ENCODE data around the gene POLD3. TPM values are rescaled to one million over a fixed set of nuclear protein-coding genes. Genes with fewer than 3 reads are reported as not detected.

Gene POLD3
- total RNA-seq, 1 donor from 2014 or later = 7.8 TPM

DNA sequence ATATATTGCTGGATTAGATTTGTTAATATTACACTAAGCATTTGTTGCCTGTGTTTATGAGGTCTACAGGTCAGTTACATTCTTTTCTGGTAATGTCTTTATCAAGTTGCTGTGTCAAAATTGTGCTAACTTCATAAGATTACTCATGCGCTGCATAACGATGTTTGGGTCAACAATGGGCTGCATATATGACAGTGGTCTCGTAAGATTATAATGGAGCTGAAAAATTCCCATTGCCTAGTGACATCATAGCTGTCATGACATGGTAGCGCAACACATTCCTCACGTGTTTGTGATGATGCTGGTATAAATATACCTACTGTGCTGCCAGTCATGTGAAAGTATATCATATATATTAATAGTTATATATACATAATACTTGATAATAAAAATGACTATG is 34.2 kb downstream of the POLD3 start:
- intact Hi-C loops (cut with DNase I) = no loop called here
- ATAC-seq = no peak

GRCh38 chr11:74627381-74627780 is 35.0 kb downstream of the POLD3 start:
- intact Hi-C loops (cut with DNase I) = no loop called here
- DNase-seq (ENCODE audit: missing footprints) (no peak), ATAC-seq (no peak)

More for the DNA sequence above, 34.2 kb downstream of the POLD3 start:
- DNase-seq (ENCODE audit: missing footprints) = no peak

DNA sequence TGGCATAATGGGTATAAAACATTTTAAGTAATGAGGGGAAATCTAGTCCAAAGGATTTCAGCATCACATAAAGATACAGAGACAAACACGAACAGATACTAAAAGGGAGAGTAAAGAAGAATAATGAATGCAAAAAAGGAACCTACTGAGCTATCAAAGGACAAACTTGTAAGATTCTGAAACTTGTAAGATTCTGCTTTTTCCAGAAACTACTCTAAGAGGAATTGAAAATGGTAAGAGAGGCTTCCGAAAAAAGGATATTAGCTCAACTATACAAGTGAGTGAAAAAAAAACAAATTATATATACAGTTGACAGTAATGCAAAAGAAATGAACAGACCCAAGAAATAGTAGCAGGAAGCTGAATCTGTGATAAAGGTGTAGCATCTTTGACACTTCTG is 37.7 kb downstream of the POLD3 start:
- DNase-seq (ENCODE audit: missing footprints) (no peak), ATAC-seq (no peak)
- intact Hi-C loops (cut with DNase I) = no loop called here

DNA sequence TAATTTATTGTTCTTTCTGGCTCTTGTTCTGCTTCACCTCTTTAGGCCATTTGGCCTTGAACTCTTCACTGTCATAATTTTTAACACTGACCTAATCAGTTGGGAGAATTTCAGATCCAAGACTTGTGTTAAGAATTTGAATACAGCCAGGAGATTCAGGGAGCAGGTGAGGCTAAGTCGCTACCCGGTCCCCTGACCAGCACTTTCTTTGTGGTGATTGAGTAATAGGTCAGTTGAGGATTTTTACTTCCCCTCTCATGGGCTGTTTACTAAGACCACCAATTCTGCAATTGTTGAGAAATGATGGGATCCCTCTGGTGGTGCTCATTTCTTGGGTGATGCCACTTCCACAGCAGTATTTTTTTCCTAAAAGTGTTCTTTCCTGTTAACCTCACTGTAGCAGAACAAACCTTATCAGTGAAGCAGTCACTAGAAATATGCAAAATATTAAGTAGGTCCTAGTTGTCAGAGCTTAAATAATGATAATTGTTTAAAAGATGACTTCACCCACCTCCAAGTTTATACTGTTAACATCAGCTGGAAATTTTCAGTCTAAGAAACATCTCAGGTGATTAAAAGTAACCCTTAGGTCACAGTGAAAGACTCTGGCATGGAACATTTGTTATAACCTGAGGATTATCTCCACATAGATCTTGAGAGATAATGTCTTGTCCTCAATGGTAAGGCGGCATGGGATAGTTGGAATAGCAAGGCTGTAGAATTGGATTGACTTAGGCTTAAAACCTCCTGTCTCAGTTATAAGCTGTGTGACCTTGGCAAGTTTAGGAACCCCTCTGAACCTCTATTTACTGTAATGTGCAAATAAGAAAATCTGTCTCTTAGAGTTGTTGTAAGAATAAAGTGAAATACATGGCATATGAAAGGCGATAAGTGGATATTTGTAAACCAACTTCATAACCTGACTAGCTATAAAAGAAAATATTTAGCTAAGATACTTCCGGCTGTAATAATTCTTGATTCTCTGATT is 41.3 kb downstream of the POLD3 start:
- ATAC-seq (no peak), DNase-seq (ENCODE audit: missing footprints) (no peak)
- intact Hi-C loops (cut with DNase I) = no loop called here

DNA sequence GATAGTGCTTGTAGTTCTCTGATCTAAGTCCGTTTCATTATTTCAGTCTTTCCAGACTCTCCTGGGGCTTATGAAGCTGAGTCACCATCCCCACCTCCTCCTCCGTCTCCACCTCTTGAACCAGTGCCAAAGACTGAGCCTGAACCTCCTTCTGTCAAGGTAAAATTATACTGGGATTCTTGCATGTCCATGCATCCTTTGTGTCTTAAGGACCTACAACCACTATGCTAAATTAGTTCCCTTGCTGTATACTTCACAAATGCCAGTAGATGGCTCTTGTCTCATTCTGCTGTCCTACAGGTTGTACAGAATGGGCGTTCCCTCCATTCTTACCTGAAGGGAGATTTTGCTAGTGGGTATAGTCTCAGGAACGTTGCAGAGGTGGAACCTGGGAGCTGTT is 42.2 kb downstream of the POLD3 start:
- DNase-seq (ENCODE audit: missing footprints) (no peak), ATAC-seq (peak; percentile 65)
- intact Hi-C loops (cut with DNase I) = no loop called here

GRCh38 chr11:74636630-74637184 is 44.3 kb downstream of the POLD3 start:
- DNase-seq (ENCODE audit: missing footprints) (no peak), ATAC-seq (no peak)
- intact Hi-C loops (cut with DNase I) = loop anchor here (5.0 kb wide), 1 partner anchor 91 kb away; no protein-coding TSS in a partner anchor

GRCh38 chr11:74637700-74638099 is 45.3 kb downstream of the POLD3 start:
- intact Hi-C loops (cut with DNase I) = loop anchor here (5.0 kb wide), 1 partner anchor 90 kb away; no protein-coding TSS in a partner anchor
- no peak for ATAC-seq

GRCh38 chr11:74638869-74639268 is 46.5 kb downstream of the POLD3 start:
- intact Hi-C loops (cut with DNase I) = loop anchor here (5.0 kb wide), 1 partner anchor 88 kb away; no protein-coding TSS in a partner anchor
- ATAC-seq = no peak
- DNase-seq (ENCODE audit: missing footprints) = no peak

More at GRCh38 chr11:74637700-74638099, 45.3 kb downstream of the POLD3 start:
- no peak for DNase-seq (ENCODE audit: missing footprints)

DNA sequence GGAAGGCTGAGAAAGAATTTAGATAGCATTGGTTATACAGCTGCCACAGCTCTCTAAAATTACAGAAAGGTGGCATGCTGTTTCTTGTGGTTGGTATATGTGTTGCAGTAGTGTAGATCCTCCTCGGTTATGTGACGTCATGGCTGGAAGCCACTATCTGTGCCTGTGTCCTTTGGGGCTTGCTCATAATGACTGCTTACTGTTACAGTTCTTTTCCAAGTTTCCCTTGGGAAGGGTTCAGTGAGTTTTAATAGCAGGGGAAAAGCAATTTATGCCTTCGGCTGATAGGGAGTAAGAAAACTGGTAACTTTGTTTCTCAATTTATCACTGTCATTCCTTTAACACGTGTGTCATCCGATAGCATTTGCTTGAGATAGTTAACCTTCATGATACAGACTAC is 47.2 kb downstream of the POLD3 start:
- ATAC-seq (peak; percentile 38), DNase-seq (ENCODE audit: missing footprints) (peak; percentile 51)

GRCh38 chr11:74641289-74641688 is 48.9 kb downstream of the POLD3 start:
- ATAC-seq = no peak
- no peak for DNase-seq (ENCODE audit: missing footprints)
- intact Hi-C loops (cut with DNase I) = no loop called here

More for the DNA sequence above, 47.2 kb downstream of the POLD3 start:
- intact Hi-C loops (cut with DNase I) = loop anchor here (5.0 kb wide), 1 partner anchor 88 kb away; no protein-coding TSS in a partner anchor

- ATAC-seq (no peak), DNase-seq (ENCODE audit: missing footprints) (no peak)
- intact Hi-C loops (cut with DNase I) = no loop called here
Observed at GRCh38 chr11:74641905-74642304, 49.5 kb downstream of the POLD3 start.

DNA sequence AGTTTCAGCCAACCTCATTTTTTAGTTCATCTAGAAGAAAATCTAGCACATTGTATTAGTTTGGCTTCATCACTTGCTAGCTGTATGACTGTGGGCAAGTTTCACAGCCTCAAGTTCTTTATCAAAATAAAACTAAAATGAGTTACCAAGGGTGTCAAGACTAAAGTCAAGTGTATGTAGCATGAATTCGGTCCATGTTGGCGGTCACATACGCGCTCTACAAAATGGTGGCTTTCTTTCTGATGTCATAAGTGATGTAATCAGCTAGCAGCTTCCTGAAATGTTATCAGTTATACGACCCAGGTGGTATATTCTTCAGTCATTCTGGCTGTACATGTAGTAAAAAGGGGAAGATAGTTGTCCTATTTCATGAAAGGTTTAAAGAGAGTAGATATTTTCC is 50.5 kb downstream of the POLD3 start:
- no peak for ATAC-seq
- intact Hi-C loops (cut with DNase I) = no loop called here
- no peak for DNase-seq (ENCODE audit: missing footprints)

GRCh38 chr11:74644081-74644480 is 51.7 kb downstream of the POLD3 start:
- no peak for DNase-seq (ENCODE audit: missing footprints)
- intact Hi-C loops (cut with DNase I) = no loop called here

DNA sequence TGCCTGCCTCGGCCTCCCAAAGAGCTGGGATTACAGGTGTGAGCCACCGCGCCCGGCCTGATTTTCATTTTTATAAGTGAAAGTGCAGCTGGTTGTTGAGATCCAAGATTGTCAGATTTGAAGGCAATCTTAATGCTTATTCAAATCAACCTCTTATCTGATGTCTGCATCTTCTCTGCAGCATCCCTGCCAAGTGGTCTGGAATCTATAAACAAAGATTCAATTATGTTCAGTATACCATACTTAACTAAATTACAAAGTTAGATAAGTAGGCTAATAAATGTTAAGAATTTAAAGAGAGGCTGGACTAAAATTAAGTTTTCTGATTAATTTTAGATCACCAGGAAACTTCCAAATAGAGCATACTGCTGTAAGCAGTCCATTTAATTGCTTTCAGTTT is 53.8 kb downstream of the POLD3 start:
- DNase-seq (ENCODE audit: missing footprints) (no peak), ATAC-seq (no peak)
- intact Hi-C loops (cut with DNase I) = no loop called here

More at GRCh38 chr11:74644081-74644480, 51.7 kb downstream of the POLD3 start:
- ATAC-seq = no peak

DNA sequence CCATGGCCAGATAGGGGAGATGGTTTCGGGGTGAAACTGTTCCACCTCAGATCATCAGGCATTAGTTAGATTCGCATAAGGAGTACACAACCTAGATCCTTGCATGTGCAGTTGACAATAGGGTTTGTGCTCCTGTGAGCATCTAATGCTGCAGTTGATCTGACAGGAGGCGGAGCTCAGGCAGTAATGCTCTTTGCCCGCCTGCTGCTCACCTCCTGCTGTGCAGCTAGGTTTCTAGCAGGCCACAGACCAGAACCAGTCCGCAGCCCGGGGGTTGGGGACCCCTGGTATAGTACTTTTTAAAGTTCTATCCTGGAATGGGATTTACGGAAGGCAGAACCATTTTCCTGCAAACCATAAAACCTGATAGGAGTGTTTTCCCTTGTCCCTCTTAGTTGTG is 54.6 kb downstream of the POLD3 start:
- DNase-seq (ENCODE audit: missing footprints) (peak; percentile 51), ATAC-seq (no peak)
- intact Hi-C loops (cut with DNase I) = no loop called here

- DNase-seq (ENCODE audit: missing footprints) (no peak), ATAC-seq (no peak)
- intact Hi-C loops (cut with DNase I) = no loop called here
Observed at GRCh38 chr11:74647404-74647803, 55.0 kb downstream of the POLD3 start.

DNA sequence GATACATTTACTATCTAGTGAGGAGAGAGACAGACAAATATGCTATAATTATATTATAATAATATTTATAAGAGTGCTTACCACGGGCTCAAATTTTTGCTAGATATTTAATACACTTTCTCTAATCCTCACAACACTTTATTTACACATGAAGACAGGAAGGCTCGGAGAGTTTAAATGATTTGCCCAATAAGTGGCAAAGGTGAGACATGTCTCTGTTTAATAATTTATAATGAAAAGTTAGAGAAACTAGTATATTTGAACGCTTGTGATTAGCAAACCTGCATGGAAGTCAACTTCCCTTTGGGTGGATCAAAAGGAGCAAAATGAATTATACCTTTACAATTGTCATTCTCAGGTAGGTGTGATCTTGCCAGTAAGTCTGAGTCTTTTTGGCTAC is 55.4 kb downstream of the POLD3 start:
- no peak for ATAC-seq
- intact Hi-C loops (cut with DNase I) = no loop called here
- DNase-seq (ENCODE audit: missing footprints) = no peak

GRCh38 chr11:74648894-74649293 is 56.5 kb downstream of the POLD3 start:
- DNase-seq (ENCODE audit: missing footprints) (no peak), ATAC-seq (no peak)
- intact Hi-C loops (cut with DNase I) = no loop called here

DNA sequence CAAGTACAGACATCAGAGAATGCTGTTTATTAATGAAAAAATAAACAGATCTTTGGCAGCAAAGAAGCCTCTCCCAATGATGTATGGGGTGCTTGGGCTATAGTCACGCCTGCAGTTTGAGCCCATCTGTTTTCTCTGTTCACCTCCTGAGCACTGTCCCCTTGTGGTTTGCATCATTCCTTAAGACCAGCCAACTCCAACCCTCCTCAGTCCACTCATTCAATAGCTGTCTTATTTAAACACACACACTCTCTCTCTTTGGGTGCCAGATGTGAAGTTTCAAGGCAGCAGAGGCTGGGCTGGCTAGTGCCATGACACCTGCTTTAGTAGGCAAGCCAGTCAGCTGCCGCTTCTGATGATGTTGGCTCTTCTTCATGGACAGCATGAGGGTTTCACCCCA is 58.1 kb downstream of the POLD3 start:
- intact Hi-C loops (cut with DNase I) = no loop called here
- ATAC-seq = peak; percentile 93
- DNase-seq (ENCODE audit: missing footprints) = peak; percentile 74

DNA sequence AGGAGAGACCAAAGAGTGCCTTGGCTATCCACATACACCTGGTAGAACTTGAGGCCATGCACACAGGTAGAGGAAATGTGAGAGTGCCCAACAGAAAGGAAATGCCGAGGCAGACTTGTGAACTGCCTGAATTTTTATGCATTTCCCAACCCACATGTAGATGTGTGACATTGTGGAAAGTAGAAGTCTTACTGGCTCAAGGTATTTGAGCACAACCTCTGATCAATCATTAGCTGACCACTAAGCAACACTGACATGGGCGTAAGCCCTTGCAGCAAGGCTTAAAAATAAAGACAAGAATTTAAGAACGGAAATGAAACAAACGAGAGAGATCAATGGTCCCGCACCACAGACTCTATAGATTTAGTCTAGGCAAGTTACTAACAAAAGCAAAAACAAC is 62.6 kb downstream of the POLD3 start:
- intact Hi-C loops (cut with DNase I) = no loop called here
- ATAC-seq = no peak
- DNase-seq (ENCODE audit: missing footprints) = no peak
